ENCODE data around the gene BOC.
A peak's percentile ranks its signal among the peaks of the same experiment; 100 is the strongest.

The BOC gene

DNA sequence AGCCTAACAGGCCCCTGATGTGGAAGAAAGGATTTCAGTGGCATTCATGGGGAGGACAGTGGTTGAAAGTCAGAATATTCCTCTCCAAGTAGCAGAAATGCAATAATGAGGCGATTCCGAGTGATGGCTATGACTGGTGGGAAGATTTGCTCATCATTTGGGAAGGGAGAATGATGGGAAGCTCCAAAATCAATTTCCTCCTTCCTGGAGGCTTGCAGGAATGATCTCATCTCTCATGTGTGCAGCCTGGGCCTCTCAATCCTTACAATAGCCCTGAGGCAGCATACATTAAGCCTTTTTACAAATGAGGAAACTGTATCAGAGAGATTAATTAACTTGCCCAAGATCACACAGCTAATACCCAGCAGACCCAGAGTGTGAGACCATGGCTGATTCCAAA lies 58.7 kb downstream of the BOC start:
- no peak overlapping the region for H3K4me3 ChIP-seq (ENCODE audit: low read length)
- no peak for TF ChIP-seq ZNF274 (IDR thresholded peaks at IDR 0.05; ENCODE audit: low read depth, low read length)

DNA sequence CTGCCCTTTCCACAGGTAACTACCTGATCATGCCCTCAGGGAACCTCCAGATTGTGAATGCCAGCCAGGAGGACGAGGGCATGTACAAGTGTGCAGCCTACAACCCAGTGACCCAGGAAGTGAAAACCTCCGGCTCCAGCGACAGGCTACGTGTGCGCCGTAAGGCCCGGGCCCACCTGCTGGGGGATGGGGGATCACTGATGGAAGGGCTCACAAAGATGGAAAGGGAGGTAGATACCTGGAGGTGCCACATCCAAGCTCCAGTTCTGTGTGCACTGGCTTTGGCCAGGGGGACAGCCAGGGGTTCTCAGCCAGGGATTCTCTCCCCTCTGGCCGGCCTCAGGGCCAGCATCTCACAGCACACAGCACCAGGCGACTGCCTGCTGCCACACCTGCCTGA lies 59.4 kb downstream of the BOC start:
- TF ChIP-seq ZNF274 (IDR thresholded peaks at IDR 0.05; ENCODE audit: low read depth, low read length): no peak
- H3K4me3 ChIP-seq (ENCODE audit: low read length): no peak overlapping the region

DNA sequence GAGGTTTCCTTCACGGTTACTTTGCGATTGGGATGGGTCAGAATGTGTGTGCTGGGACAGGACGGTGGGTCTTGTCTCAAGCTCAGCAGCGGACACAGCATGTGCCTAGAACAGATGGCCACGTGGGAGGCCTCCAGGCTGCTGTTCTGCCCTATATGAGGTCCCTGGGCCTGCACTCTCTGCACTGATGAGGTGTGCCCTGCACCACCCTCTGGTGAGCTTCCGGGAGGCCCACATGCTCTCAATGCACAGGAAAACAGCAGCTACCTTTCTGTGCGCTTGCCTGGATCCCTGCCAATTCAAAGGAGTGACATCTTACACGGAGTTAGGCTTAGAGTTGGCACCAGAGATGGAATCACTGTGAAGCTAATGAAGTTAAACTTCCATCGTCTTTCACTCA lies 59.8 kb downstream of the BOC start:
- no peak overlapping the region for H3K4me3 ChIP-seq (ENCODE audit: low read length)
- no peak for TF ChIP-seq ZNF274 (IDR thresholded peaks at IDR 0.05; ENCODE audit: low read depth, low read length)

DNA sequence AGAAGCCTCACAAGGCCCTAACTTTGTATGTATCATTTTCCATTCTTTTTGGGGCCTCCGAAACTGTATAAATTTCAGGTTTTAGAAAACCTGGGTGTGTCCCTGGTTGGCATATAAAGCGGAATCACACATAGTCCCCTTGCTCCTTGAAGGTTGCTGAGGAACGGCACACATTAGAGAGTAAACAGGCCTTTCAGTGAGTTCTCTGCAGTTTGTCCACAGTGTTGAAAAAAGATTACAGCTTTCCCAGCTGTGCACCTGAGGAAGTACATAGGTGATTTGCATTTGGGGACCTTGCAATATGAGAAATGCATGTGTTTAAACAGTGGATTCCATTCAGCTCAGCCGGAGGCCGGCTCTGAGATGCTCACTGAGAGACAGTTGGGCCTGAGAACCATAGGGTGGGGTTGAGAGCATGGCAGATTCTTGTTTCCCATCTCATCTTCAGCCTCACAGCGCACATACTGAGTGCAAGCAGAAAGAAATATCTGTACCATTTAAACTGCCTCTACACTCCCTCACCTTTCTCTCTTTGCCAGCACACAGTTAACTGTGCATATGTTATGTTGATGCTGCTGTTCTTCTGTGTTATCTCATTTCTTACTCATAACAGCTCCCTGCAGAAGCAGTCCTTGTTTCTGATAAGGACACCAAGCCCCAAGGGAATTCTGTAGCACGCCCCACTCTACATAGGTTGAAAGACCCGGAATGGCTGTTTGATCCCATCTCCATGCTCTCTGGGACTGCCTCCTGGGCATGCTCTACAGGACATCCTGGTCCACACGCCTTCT lies 60.4 kb downstream of the BOC start:
- no peak overlapping the region for H3K4me3 ChIP-seq (ENCODE audit: low read length)
- no peak for TF ChIP-seq ZNF274 (IDR thresholded peaks at IDR 0.05; ENCODE audit: low read depth, low read length)

DNA sequence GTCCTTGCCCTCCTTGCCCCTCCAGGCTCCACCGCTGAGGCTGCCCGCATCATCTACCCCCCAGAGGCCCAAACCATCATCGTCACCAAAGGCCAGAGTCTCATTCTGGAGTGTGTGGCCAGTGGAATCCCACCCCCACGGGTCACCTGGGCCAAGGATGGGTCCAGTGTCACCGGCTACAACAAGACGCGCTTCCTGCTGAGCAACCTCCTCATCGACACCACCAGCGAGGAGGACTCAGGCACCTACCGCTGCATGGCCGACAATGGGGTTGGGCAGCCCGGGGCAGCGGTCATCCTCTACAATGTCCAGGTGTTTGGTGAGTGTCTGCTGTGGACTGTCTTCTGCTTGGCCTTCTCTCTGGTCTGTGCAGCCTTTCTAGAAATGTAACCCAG lies 61.0 kb downstream of the BOC start:
- H3K4me3 ChIP-seq (ENCODE audit: low read length): no peak overlapping the region
- no peak for TF ChIP-seq ZNF274 (IDR thresholded peaks at IDR 0.05; ENCODE audit: low read depth, low read length)

DNA sequence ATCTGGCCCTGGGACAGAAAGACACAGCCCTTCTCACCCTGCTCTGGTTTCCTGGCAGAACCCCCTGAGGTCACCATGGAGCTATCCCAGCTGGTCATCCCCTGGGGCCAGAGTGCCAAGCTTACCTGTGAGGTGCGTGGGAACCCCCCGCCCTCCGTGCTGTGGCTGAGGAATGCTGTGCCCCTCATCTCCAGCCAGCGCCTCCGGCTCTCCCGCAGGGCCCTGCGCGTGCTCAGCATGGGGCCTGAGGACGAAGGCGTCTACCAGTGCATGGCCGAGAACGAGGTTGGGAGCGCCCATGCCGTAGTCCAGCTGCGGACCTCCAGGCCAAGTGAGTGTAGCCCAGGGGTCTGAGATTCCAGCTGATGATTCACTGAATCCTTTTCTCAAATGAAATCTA lies 61.7 kb downstream of the BOC start:
- H3K4me3 ChIP-seq (ENCODE audit: low read length): no peak overlapping the region
- no peak for TF ChIP-seq ZNF274 (IDR thresholded peaks at IDR 0.05; ENCODE audit: low read depth, low read length)

DNA sequence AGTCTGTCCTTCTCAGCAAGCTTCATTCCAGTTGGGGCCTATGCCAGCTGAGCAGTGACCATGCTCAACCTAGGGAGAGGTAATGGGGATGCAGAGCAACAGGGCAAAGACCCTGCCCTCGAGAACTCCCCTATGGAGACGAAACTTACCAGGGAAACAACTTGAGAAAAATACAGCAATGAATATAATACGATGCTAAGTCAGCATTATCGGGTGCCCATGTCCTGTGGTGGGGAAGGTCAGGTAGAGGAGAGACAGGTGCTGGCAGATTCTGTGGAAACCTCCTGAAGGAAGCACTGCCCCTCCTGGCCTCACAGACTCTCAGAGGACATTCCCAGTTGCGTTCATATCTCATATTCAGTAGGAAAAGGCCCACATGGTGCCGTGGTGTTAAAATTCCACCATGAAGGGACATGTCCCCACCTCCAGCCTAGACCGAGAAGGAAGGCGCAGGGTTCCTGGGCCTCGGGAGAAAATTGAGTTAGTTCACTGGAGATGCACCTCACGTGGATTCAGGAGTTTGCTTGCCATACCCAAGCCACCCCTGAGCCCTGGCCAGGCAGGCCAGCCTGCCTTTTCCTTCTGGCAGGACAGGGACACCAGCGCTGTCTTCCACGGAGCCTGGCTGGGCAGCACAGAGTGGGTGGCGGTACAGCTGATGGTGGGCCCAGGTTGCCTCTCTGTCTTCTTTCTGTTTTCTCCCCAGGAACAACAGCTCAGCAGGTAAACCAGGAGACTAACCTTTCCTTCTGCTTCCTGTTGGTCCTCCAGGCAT lies 62.4 kb downstream of the BOC start:
- no peak overlapping the region for H3K4me3 ChIP-seq (ENCODE audit: low read length)
- no peak for TF ChIP-seq ZNF274 (IDR thresholded peaks at IDR 0.05; ENCODE audit: low read depth, low read length)

DNA sequence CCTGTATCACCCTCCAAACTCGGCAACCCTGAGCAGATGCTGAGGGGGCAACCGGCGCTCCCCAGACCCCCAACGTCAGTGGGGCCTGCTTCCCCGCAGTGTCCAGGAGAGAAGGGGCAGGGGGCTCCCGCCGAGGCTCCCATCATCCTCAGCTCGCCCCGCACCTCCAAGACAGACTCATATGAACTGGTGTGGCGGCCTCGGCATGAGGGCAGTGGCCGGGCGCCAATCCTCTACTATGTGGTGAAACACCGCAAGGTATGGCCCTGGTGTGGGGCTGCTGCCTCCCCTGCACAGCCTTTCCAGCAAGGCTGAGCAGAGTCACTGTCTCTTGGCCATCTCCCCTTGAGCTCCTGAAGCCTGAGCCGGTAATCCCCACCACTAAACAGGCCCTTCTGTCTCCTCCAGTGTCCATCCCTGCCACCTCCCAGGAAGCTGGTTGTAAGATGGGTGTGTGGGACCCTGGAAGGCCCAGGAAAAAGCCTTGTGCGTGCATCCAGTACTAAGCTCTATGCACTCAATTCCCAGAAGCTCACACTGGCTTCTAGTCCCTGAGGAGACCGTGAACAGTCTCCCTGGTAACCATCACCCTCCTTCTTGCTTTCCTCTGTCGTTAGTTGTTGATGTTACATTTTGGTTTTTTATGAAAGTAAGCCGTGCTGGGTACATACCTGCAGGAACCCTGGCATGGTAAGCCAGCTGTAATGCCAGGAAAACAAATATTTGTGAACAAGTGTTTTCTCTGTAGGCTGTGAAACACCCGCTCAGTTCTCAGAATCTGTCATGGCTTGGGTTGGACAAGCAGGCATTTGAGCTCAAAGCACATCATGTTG lies 63.3 kb downstream of the BOC start:
- no peak overlapping the region for H3K4me3 ChIP-seq (ENCODE audit: low read length)
- TF ChIP-seq ZNF274 (IDR thresholded peaks at IDR 0.05; ENCODE audit: low read depth, low read length): no peak

DNA sequence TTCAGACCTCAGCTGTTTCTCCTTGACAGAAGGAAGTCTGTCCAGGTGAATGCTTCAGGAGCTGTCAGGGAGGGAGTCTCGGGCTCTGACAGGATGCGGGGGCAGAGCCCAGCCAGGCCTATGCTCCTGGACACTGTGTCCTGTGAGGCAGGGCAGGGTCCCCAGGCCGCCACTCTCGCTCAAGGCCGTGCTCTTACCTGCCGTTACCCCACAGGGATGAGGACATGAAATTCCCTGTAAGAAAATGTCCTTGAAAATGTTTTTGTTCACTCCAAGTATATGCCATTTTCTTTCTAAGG lies 63.9 kb downstream of the BOC start:
- TF ChIP-seq ZNF274 (IDR thresholded peaks at IDR 0.05; ENCODE audit: low read depth, low read length): no peak
- H3K4me3 ChIP-seq (ENCODE audit: low read length): no peak overlapping the region

DNA sequence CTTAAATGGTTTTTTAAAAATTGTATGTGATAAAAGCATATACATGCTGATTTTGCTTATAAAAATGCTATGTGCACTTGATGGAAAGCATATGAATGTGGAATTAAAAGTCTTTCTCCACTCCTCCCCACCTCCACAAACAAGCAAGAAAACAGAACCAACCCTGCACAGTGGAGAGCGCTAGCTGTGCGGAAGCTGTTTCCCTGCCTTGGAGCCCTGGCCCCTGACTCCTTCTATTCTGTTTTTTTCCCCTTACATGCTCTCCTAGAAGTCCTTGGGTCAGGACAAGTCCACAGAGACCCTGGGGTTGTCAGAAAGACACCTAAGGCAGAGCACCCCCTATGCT lies 64.2 kb downstream of the BOC start:
- TF ChIP-seq ZNF274 (IDR thresholded peaks at IDR 0.05; ENCODE audit: low read depth, low read length): no peak
- H3K4me3 ChIP-seq (ENCODE audit: low read length): no peak overlapping the region

DNA sequence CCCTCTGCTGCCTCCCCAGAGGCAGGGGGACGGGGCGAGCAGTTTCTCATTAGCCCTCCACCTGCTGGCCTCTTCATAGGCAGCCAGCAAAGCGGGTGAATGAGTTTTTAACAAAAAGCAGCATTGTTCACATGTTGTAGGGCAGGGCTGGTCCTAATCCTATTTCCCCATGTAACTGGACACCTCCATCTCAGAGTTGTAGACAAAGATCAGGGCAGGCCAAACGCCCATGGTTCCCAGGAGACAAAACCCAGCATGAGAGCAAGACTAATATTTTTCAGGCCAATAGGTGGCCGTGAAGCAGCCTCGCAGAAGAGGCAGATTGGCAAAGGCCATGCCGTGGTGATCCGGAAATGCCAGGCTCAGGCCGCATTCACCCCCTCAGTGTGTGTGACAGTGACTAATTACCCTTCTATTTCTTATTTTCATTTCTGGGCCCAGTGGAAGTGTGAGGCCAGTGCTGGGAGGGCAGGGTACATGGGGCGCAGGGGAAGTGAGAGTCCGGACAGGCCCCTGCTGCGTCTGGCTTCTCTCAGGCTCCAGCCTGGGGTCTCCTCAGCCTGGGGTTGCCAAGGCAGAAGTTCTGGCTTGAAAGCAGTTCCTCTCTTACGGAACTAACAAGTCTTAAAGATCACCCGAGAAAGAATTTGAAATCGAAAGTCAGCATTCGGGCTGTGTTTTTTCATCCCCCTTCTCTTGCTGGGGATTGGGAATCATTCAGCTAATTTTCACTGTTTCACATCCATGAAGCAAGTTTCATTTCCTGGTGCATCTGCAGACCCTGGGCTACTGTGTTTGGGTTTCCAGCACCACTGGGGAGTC lies 64.8 kb downstream of the BOC start:
- no peak for TF ChIP-seq ZNF274 (IDR thresholded peaks at IDR 0.05; ENCODE audit: low read depth, low read length)
- H3K4me3 ChIP-seq (ENCODE audit: low read length): peak overlapping the region; percentile 1; the same call in 1 of the 2 replicates

DNA sequence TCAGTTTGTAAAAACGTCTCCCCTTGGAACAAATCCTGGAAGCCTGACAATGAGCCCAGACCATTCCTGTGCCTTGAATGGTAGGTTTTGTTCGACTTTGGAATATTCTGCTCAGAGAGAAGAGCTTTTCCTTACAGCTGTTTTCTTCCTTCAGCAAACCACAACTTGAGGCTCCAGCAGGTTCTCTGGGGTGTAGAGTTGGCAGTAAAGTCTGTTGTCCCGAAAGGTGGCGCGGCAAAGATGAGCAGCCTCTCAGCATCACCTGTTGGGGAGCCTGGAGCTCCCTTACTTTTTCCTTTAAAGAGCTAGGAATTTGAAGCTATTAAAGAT lies 65.4 kb downstream of the BOC start:
- H3K4me3 ChIP-seq (ENCODE audit: low read length): no peak overlapping the region; the same call in 1 of the 2 replicates
- TF ChIP-seq ZNF274 (IDR thresholded peaks at IDR 0.05; ENCODE audit: low read depth, low read length): no peak

DNA sequence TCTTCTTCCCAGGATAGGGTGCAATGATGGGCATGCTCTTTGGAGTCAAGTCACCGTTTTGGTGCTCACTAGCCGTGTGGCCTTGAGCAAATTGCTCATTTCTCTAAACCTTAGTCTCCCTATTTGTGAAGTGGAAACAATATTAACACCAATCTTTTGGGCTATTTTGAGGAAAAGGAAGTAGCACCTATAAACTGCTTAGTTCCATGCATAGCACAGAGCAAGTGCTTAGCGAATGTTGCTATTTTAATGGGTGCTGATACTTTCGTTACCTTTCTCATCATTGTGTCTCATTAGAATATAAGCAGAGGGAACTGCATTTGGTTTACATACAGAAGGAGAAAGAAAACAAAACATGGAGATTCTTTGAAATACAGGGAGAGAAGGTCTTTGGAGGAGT lies 66.1 kb downstream of the BOC start:
- no peak for TF ChIP-seq ZNF274 (IDR thresholded peaks at IDR 0.05; ENCODE audit: low read depth, low read length)
- no peak overlapping the region for H3K4me3 ChIP-seq (ENCODE audit: low read length)

DNA sequence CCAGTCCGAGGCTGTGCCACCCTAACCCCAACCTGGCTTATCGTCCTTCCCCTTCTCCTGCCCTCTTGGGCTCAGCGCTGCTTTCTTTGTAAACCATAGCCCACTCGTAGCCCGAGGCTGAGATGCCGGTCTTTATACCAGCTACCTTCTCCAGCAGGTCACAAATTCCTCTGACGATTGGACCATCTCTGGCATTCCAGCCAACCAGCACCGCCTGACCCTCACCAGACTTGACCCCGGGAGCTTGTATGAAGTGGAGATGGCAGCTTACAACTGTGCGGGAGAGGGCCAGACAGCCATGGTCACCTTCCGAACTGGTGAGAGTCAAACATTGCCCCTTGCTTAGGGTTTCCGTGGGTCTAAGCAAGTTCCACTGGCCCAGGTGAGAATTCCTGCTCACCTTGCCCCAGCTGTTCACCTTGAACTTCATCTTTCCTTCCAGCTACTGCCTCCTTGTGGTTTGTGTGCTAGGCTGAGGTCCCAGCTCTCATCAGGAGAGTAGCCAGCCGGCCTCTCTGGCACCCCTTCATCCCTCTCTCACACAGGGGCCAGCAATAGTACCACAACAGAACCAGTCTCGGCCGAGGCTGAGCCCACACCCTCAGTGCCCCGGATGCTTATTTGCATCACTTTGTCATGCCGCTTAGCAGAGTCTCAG lies 66.7 kb downstream of the BOC start:
- no peak for TF ChIP-seq ZNF274 (IDR thresholded peaks at IDR 0.05; ENCODE audit: low read depth, low read length)

More for the DNA sequence above, 66.7 kb downstream of the BOC start:
- H3K4me3 ChIP-seq (ENCODE audit: low read length): no peak overlapping the region

All from GM08714 (cell line).